GM12865 (cell line): ENCODE measurements around the gene HMOX1.
"Not testable (repeated sequence)": the region's sequence is repeated elsewhere in the genome, so short reads cannot be mapped to it uniquely, and the experiment has no call there.

Experiments used
- DNase-seq: peaks from one replicate; pipeline ENCODE4 v3.0.0; 2010; ENCODE audit warnings: low read depth
- H3K4me3 ChIP-seq: 2 replicates; pipeline ENCODE4 v1.5.1; 2011; ENCODE audit warnings: mild to moderate bottlenecking, low read depth, low read length, control low read depth
- TF ChIP-seq, protein P1 (sequence below): IDR thresholded peaks from 2 replicates; pipeline ENCODE4 v1.5.1; 2011; ENCODE audit warnings: low read length, control low read depth, low read depth, inconsistent platforms; ENCODE audit not compliant: insufficient read depth; ENCODE audit errors: missing control alignments

HMOX1 gene

DNA sequence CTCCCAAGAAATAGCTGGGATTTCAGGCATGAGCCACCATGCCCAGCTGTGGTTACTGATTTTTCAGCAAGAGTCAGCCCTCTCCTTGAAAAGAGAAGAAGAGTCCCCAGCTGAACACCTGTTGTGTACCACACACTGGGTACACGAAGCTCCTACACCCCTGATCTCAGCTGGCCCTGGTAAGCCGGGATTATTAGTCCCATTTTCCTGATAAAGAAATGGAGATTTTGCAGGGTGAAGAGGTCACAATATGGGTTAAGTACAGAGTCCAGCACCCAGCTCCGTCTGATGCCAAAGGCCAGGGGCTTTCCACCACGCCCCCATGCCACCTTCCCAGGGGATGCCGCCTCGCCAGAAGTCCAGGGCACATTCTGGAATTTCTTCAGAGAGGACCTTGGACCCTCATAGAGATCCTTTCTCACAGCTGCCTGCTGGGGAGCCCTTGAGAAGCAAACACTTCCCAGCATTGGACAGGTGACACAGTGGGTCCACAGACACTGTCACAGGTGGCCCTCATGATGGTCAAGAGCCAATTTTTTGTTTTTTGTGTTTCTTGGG, 19.8 kb upstream of the HMOX1 start:
- no peak for DNase-seq
- TF ChIP-seq, protein P1, sequence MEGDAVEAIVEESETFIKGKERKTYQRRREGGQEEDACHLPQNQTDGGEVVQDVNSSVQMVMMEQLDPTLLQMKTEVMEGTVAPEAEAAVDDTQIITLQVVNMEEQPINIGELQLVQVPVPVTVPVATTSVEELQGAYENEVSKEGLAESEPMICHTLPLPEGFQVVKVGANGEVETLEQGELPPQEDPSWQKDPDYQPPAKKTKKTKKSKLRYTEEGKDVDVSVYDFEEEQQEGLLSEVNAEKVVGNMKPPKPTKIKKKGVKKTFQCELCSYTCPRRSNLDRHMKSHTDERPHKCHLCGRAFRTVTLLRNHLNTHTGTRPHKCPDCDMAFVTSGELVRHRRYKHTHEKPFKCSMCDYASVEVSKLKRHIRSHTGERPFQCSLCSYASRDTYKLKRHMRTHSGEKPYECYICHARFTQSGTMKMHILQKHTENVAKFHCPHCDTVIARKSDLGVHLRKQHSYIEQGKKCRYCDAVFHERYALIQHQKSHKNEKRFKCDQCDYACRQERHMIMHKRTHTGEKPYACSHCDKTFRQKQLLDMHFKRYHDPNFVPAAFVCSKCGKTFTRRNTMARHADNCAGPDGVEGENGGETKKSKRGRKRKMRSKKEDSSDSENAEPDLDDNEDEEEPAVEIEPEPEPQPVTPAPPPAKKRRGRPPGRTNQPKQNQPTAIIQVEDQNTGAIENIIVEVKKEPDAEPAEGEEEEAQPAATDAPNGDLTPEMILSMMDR: no peak
- no peak overlapping the region for H3K4me3 ChIP-seq

DNA sequence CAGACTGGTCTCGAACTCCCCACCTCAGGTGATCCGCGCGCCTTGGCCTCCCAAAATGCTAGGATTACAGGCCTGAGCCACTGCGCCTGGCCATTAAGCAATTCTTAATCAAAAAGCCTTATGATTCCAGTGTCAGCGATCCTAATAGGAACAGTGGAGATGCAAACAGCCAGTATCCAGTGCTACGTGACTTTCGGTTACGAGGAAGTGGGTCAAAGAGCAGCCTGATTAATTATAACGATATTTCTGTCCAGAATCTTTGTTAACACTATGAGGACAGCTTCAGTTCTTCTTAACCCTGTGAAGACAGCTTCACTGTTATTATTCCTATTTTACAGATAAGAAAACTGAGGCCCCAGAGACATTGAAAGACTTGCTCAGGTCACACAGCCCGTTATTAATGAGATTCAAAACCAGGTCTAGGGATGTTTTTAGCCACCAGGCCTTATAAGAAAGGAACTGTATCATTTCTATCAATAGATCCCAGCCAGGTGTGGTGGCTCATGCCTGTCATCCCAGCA, 17.3 kb upstream of the HMOX1 start:
- no peak for DNase-seq
- TF ChIP-seq, protein P1: no peak
- no peak overlapping the region for H3K4me3 ChIP-seq

DNA sequence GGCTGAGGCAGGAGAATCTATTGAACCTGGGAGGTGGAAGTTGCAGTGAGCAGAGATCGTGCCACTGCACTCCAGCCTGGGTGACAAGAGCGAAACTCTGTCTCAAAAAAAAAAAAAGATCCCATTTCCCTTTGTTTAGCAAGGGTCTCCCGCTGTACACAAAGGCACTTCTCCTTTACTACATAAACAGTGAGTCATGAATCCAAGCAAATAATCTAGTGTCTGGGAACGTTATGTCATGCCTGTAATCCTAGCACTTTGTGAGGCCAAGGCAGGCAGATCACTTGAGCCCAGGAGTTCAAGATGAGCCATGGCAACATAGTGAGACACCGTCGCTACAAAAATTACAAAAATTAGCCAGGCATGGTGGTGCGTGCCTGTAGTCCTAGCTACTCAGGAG, 16.7 kb upstream of the HMOX1 start:
- H3K4me3 ChIP-seq, DNase-seq: not testable (repeated sequence)

GRCh38 chr22:35367331-35367886, 13.5 kb upstream of the HMOX1 start:
- no peak overlapping the region for H3K4me3 ChIP-seq
- TF ChIP-seq, protein P1: no peak
- DNase-seq: peak; percentile 66

DNA sequence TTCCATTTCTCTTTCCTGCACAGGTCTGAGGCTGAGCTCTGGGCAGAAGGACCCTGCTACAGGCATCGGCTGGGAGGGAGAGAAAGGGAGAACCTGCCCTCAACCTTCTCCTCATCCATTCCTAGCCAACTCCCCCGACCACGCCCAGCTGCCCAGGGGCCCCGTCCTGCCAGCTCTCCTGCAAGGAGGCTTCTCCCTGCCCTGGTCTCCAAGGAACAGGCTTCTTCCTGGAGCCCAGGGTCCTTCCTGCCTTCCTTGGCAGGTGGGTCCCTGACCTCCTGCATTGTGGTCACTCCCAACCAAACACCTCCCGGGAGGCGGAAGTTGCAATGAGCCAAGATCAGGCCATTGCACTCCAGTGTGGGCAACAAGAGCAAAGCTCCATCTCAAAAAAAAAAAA, 12.5 kb upstream of the HMOX1 start:
- no peak for DNase-seq

DNA sequence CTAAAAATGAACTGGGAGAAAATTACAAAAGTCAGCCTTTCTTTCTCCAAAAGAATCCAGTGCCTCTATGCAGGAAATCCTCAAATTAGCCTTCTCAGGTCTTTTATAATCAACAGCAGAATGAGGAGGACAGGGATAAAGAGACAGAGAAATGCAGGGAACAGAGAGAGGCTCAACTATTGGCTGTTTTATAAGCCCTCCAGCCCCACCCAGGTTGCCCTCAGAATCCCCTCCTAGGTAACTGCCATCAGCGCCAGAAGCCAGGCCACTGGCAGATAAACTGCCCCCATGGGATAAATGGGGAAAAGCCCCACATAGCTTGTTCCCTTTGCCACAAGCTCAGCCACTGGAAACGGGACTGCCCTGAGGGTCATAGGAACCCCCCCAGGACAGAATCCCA, 10.9 kb upstream of the HMOX1 start:
- no peak overlapping the region for H3K4me3 ChIP-seq
- TF ChIP-seq, protein P1: no peak
- no peak for DNase-seq

More for the DNA sequence above, 12.5 kb upstream of the HMOX1 start:
- no peak overlapping the region for H3K4me3 ChIP-seq
- TF ChIP-seq, protein P1: no peak

- TF ChIP-seq, protein P1: no peak
- no peak overlapping the region for H3K4me3 ChIP-seq
- no peak for DNase-seq
Measured at GRCh38 chr22:35373781-35374180, 7.1 kb upstream of the HMOX1 start.
